ENCODE data around the gene ATPAF2.
"Not testable (repeated sequence)": the region's sequence is repeated elsewhere in the genome, so short reads cannot be mapped to it uniquely, and the experiment has no call there.

The ATPAF2 gene

GRCh38 chr17:18006495-18007239 is 32.3 kb downstream of the ATPAF2 start:
- Mint-ChIP-seq H3K9me3 (no peaks in the 10 kb centered on the region), H3K36me3 (peaks cover 34% of the 10 kb centered on the region), H3K4me1 (peaks cover 7% of the 10 kb centered on the region), H3K4me3 (no peak overlapping the region), H3K27ac (no peak overlapping the region), H3K27me3 (no peaks in the 10 kb centered on the region)
- ATAC-seq: no peak

- Mint-ChIP-seq H3K4me3 (no peak overlapping the region), H3K27ac (no peak overlapping the region), H3K9me3 (no peaks in the 10 kb centered on the region), H3K4me1 (peaks cover 7% of the 10 kb centered on the region), H3K27me3 (no peaks in the 10 kb centered on the region), H3K36me3 (peaks cover 27% of the 10 kb centered on the region)
- ATAC-seq: no peak
Observed at GRCh38 chr17:18005496-18005895, 33.5 kb downstream of the ATPAF2 start.

DNA sequence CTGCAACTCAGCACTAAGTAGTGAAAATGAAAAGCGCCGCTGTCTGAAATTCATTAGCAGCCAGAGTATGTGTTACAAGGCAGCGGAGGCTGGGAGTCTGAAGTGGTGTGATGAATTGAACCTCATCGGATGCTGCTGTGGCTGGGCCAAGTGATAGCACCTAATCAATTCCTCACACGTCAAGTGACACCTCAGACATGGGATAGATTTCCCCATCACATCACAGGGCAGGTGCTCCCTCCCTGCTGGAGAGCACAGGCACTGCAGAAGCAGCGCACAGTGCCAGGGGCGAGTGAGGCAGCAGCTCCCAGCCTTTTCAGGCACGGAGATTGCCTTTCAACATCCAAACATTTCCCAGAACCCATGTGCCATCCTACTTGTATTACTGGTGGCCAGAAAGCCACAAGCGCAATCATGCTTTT is 34.1 kb downstream of the ATPAF2 start:
- Mint-ChIP-seq H3K27ac (no peak overlapping the region), H3K4me3 (no peak overlapping the region), H3K27me3 (no peaks in the 10 kb centered on the region), H3K36me3 (peaks cover 21% of the 10 kb centered on the region), H3K4me1 (peaks cover 7% of the 10 kb centered on the region), H3K9me3 (no peaks in the 10 kb centered on the region)
- ATAC-seq: no peak

DNA sequence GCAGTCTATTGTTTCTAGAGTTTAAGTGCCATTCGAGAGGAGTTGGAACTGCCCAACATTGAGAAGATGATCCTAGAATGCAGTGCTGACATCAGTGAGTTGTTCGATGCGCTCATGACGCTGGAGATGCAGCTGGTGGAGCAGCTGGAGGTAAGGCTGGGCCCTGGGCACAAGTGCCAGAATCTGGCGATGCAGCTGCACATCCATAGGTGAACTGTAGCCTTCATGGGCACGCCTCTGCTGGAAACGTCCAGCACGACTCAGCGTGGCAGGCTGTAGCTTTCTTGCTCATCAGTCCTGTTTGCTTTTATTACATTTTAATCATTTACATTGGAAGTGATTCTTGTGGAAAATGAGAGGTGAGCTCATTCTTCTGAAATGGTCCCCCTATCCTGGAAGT is 34.6 kb downstream of the ATPAF2 start:
- Mint-ChIP-seq H3K4me1 (peaks cover 7% of the 10 kb centered on the region), H3K4me3 (no peak overlapping the region), H3K27me3 (no peaks in the 10 kb centered on the region), H3K36me3 (peaks cover 17% of the 10 kb centered on the region), H3K27ac (no peak overlapping the region), H3K9me3 (no peaks in the 10 kb centered on the region)
- ATAC-seq: no peak

GRCh38 chr17:18002171-18002570 is 36.8 kb downstream of the ATPAF2 start:
- Mint-ChIP-seq H3K9me3 (no peaks in the 10 kb centered on the region), H3K4me1 (peaks cover 7% of the 10 kb centered on the region), H3K27ac (no peak overlapping the region), H3K4me3 (no peak overlapping the region), H3K36me3 (peaks cover 10% of the 10 kb centered on the region), H3K27me3 (no peaks in the 10 kb centered on the region)
- ATAC-seq: no peak

GRCh38 chr17:18000030-18000408 is 38.9 kb downstream of the ATPAF2 start:
- no peak overlapping the region for H3K4me3 Mint-ChIP-seq
- H3K27me3 Mint-ChIP-seq: no peaks in the 10 kb centered on the region
- H3K36me3 Mint-ChIP-seq: no peaks in the 10 kb centered on the region
- H3K4me1 Mint-ChIP-seq: peaks cover 7% of the 10 kb centered on the region
- no peak for ATAC-seq
- H3K27ac Mint-ChIP-seq: no peak overlapping the region
- no peaks in the 10 kb centered on the region for H3K9me3 Mint-ChIP-seq

DNA sequence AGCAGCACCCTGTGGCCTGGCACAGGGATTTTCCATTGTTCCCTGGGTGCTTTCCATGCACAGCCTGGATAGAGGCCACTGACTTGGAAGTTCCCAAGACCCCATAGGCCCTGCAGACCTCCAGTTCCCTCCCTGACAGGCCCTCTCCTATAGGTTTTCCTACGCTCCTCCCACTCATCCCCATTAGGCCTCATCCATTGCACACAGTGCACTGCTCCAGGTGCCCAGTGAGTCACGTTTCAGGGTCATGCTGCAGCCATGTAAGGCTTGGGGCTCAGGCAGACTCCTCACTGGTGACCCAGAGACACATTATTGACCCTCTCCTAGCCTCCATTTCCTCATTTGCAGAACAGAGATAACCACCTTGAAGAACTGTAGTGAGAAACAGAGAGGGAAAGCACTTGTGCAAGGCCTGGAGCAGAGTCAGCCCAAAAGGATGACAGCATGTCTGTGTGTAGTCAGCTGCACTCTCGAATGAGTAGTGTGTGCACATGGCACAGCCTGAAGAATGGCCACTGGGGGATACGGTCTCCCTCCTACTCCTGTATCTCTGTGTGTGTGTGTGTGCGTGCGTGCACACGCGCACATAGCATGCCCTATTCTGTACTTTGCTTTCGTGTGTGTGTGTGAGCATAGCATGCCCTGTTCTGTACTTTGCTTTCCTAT is 39.5 kb downstream of the ATPAF2 start:
- no peaks in the 10 kb centered on the region for H3K9me3 Mint-ChIP-seq
- no peak for ATAC-seq
- H3K27me3 Mint-ChIP-seq: no peaks in the 10 kb centered on the region
- H3K4me1 Mint-ChIP-seq: peaks cover 7% of the 10 kb centered on the region
- H3K4me3 Mint-ChIP-seq: no peak overlapping the region
- no peak overlapping the region for H3K27ac Mint-ChIP-seq
- H3K36me3 Mint-ChIP-seq: no peaks in the 10 kb centered on the region

DNA sequence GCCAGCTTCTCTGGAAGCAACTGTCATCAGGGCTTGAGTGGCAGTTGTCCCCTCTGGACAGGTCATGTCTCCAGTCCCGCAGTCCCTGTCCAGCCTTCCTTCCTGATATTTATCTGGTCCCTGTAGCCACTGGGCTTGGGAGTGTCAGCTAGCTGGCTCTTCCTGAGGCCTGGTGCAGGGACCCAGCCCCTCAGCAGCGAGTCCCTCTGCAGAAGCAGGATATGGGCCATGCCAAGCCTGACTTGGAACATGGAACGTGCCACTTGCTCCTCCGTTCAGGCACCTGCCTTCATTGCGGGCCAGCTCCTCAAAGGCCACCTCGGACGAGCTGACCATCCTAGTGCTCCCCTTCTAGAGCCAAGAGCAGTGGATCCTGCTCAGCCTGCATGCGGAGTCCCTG is 40.0 kb downstream of the ATPAF2 start:
- Mint-ChIP-seq H3K36me3 (no peaks in the 10 kb centered on the region), H3K27me3 (no peaks in the 10 kb centered on the region), H3K4me1 (peaks cover 7% of the 10 kb centered on the region), H3K27ac (no peak overlapping the region), H3K9me3 (no peaks in the 10 kb centered on the region), H3K4me3 (no peak overlapping the region)
- ATAC-seq: no peak

- H3K4me3 Mint-ChIP-seq, H3K36me3 Mint-ChIP-seq, H3K4me1 Mint-ChIP-seq, H3K27ac Mint-ChIP-seq, H3K27me3 Mint-ChIP-seq, ATAC-seq, H3K9me3 Mint-ChIP-seq: not testable (repeated sequence)
Observed at GRCh38 chr17:17995887-17996286, 43.1 kb downstream of the ATPAF2 start.

GRCh38 chr17:17994271-17995069 is 44.5 kb downstream of the ATPAF2 start:
- Mint-ChIP-seq H3K9me3 (no peaks in the 10 kb centered on the region), H3K27ac (no peak overlapping the region)

DNA sequence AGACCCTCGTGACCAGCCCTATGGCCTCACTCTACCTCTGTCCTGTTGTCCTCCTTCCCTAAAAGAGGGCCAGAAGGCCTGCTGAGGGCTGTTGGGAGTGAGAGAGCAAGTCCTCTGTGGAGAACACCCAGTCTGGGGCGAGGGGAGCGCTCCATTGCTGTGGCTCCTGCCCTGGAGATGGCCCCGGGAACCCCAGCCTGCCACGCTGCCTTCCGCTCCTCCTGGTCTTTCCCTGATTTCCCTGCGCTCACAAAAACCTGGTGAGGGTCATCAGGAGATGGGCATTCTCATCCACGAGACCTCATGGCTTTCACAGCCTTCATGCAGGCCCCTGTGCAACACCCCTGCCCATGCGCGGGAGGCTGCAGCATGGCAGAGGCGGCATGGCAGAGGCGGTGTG is 45.1 kb downstream of the ATPAF2 start:
- Mint-ChIP-seq H3K36me3 (no peaks in the 10 kb centered on the region), H3K4me1 (no peaks in the 10 kb centered on the region), H3K27me3 (no peaks in the 10 kb centered on the region), H3K27ac (no peak overlapping the region), H3K4me3 (no peak overlapping the region), H3K9me3 (no peaks in the 10 kb centered on the region)
- ATAC-seq: no peak

More at GRCh38 chr17:17994271-17995069, 44.5 kb downstream of the ATPAF2 start:
- ATAC-seq: no peak
- no peaks in the 10 kb centered on the region for H3K27me3 Mint-ChIP-seq
- no peak overlapping the region for H3K4me3 Mint-ChIP-seq
- H3K4me1 Mint-ChIP-seq: no peaks in the 10 kb centered on the region
- no peaks in the 10 kb centered on the region for H3K36me3 Mint-ChIP-seq

GRCh38 chr17:17993366-17993765 is 45.6 kb downstream of the ATPAF2 start:
- Mint-ChIP-seq H3K4me3 (no peak overlapping the region), H3K27ac (no peak overlapping the region), H3K9me3 (no peaks in the 10 kb centered on the region), H3K4me1 (no peaks in the 10 kb centered on the region), H3K27me3 (no peaks in the 10 kb centered on the region), H3K36me3 (no peaks in the 10 kb centered on the region)
- no peak for ATAC-seq

DNA sequence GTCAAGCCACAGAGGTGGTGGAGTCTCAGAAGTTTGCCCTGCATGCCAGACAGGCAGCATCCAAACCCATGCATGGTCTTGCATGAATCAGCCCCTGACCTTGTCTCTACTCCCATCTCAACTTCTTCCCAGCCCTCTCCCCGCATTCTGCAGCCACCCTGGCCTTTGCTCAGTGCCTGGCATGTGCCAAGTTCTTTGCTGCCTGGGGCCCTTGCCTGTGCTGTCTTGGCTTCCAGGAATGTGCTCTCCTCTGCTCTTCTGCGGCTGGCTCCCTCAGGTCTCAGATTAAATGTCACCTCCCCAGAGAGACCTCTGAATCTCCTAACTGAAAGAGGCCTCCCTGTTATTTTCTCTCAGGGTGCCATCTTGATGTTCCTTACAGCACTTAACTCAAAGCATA is 48.7 kb downstream of the ATPAF2 start:
- no peaks in the 10 kb centered on the region for H3K4me1 Mint-ChIP-seq
- ATAC-seq: no peak
- H3K27ac Mint-ChIP-seq: no peak overlapping the region
- no peaks in the 10 kb centered on the region for H3K27me3 Mint-ChIP-seq
- no peaks in the 10 kb centered on the region for H3K9me3 Mint-ChIP-seq
- H3K4me3 Mint-ChIP-seq: no peak overlapping the region
- no peaks in the 10 kb centered on the region for H3K36me3 Mint-ChIP-seq

- no peak for ATAC-seq
- no peak overlapping the region for H3K27ac Mint-ChIP-seq
- H3K4me3 Mint-ChIP-seq: no peak overlapping the region
- H3K27me3 Mint-ChIP-seq: no peaks in the 10 kb centered on the region
- H3K4me1 Mint-ChIP-seq: no peaks in the 10 kb centered on the region
- no peaks in the 10 kb centered on the region for H3K36me3 Mint-ChIP-seq
- no peaks in the 10 kb centered on the region for H3K9me3 Mint-ChIP-seq
Observed at GRCh38 chr17:17989618-17990017, 49.4 kb downstream of the ATPAF2 start.

DNA sequence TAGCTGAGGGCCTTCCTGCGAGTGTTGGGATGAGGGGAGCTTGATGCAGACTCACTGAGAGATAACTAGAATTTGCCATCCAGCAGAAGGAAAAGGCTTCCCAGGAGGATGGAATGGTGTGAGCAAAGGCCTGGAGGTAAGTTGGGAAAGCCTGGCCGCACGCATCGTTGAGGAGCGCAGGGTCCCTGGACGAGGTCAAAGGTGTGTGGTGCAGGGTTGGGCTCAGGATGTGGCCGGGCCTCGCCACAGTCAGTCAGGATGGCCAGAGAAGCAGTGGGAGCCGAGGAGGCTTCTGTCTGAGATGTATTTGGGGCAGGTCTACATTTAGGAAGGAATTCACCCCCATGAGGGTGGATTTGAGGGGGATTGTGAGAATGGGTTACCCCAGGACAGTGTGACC is 49.9 kb downstream of the ATPAF2 start:
- no peak overlapping the region for H3K27ac Mint-ChIP-seq
- H3K4me3 Mint-ChIP-seq: no peak overlapping the region
- no peaks in the 10 kb centered on the region for H3K4me1 Mint-ChIP-seq
- no peaks in the 10 kb centered on the region for H3K9me3 Mint-ChIP-seq
- no peak for ATAC-seq
- H3K27me3 Mint-ChIP-seq: no peaks in the 10 kb centered on the region
- H3K36me3 Mint-ChIP-seq: no peaks in the 10 kb centered on the region

Measured in stimulated activated memory B cell treated with anti-CD40 and anti-IgM and Interleukin-4, amounts not matched to agents 10 μg/mL and 1 μg/mL and 100 μg/mL, for 72 hours (primary cell).